ENCODE results near the gene FXR2.

FXR2 gene

GRCh38 chr17:7544911-7545310 lies 69.8 kb downstream of the FXR2 start:
- no peak for DNase-seq

Data from NCI-H446 (cell line).